PC-9 (cell line): ENCODE results near the gene HEBP1. TPM values are rescaled to one million over a fixed set of nuclear protein-coding genes. Genes with fewer than 3 reads are reported as not detected.
A peak's percentile ranks its signal among the peaks of the same experiment; 100 is the strongest.

Source experiments
- BruUV-seq: library from RNA; stranded (reverse); fragments of 400-500 nt; replicated peaks from 2 replicates; lab custom pipeline; 2021; lab: Mats Ljungman, UMichigan
- CTCF ChIA-PET: fragments of 300-600 bp; sonication (Branson Sonifier 250); formaldehyde crosslinking; loops from one replicate; lab custom pipeline; 2022; ENCODE audit warnings: antibody characterized with exemption; lab: Charles Lee
- POLR2A ChIA-PET: fragments of 300-600 bp; sonication (Branson Sonifier 250); formaldehyde crosslinking; loops from one replicate; lab custom pipeline; 2022; ENCODE audit warnings: antibody characterized with exemption; ENCODE audit not compliant: unreplicated experiment; lab: Charles Lee
- DNase-seq, 2 experiments: peaks; one replicate each; pipeline versions ENCODE4 v3.0.0 to v3.0.0-alpha.2; 2015 to 2022; ENCODE audit warnings: mixed read lengths in 1 of 2
- H2AFZ ChIP-seq: fragments of 200-600 bp; sonication (generic); 2 replicates; pipeline ENCODE4 v1.8.1; 2017; ENCODE audit warnings: antibody characterized with exemption
- H3F3A ChIP-seq: fragments of 200-600 bp; sonication (generic); 2 replicates; pipeline ENCODE4 v1.8.1; 2017; ENCODE audit warnings: antibody characterized with exemption, mild to moderate bottlenecking, low read depth; ENCODE audit not compliant: insufficient read depth
- H3K27ac ChIP-seq: fragments of 200-600 bp; sonication (generic); 2 replicates; pipeline ENCODE4 v1.6.1; 2016; ENCODE audit warnings: mixed run types
- H3K27me3 ChIP-seq: fragments of 200-600 bp; sonication (generic); 2 replicates; pipeline ENCODE4 v1.6.1; 2016; ENCODE audit warnings: low read depth, mixed run types; ENCODE audit not compliant: insufficient read depth
- H3K36me3 ChIP-seq: fragments of 200-600 bp; sonication (generic); 2 replicates; pipeline ENCODE4 v1.6.1; 2016; ENCODE audit warnings: low read depth, mixed run types
- H3K4me1 ChIP-seq: fragments of 200-600 bp; sonication (generic); replicated peaks from 2 replicates; pipeline ENCODE4 v1.6.1; 2016; ENCODE audit warnings: mixed run types; ENCODE audit not compliant: insufficient read depth
- H3K4me2 ChIP-seq: fragments of 200-600 bp; sonication (generic); 2 replicates; pipeline ENCODE4 v1.6.1; 2017; ENCODE audit warnings: mixed run types
- H3K4me3 ChIP-seq: fragments of 200-600 bp; sonication (generic); 2 replicates; pipeline ENCODE4 v1.6.1; 2016; ENCODE audit warnings: mixed run types
- H3K79me2 ChIP-seq: fragments of 200-600 bp; sonication (generic); 2 replicates; pipeline ENCODE4 v1.6.1; 2017; ENCODE audit warnings: low read depth, mixed run types
- H3K9me2 ChIP-seq: fragments of 200-600 bp; sonication (generic); 2 replicates; pipeline ENCODE4 v1.8.1; 2017; ENCODE audit warnings: mild to moderate bottlenecking; ENCODE audit not compliant: insufficient read depth
- H3K9me3 ChIP-seq: fragments of 200-600 bp; sonication (generic); 2 replicates; pipeline ENCODE4 v1.8.1; 2016; ENCODE audit warnings: low read depth; ENCODE audit not compliant: insufficient read depth
- H4K20me1 ChIP-seq: fragments of 200-600 bp; sonication (generic); 2 replicates; pipeline ENCODE4 v1.8.1; 2017; ENCODE audit not compliant: insufficient read depth
- CTCF ChIP-seq: fragments of 200-600 bp; sonication (generic); conservative IDR thresholded peaks from 2 replicates; pipeline ENCODE4 v1.6.1; 2017; ENCODE audit warnings: mixed run types, antibody characterized with exemption, mild to moderate bottlenecking, moderate library complexity
- EZH2 ChIP-seq: fragments of 200-600 bp; sonication (generic); IDR thresholded peaks from 2 replicates; pipeline ENCODE4 v1.8.0; 2017; ENCODE audit warnings: antibody characterized with exemption, low read depth
- intact Hi-C: fragments of 100-400 bp; cut with micrococcal nuclease; formaldehyde crosslinking; loops from one replicate; pipeline ENCODE4 v1.10.0; 2022; ENCODE audit not compliant: unreplicated experiment
- total RNA-seq: library from RNA; stranded (reverse); gene quantifications from 2 replicates; pipeline ENCODE4 v1.2.3, GENCODE V29; 2021

Gene HEBP1
- total RNA-seq, 1 experiment from 2014 or later = 148 TPM

GRCh38 chr12:12930633-12931219, 69.3 kb downstream of the HEBP1 start:
- 0 out of 2 replicates have a peak, but pooled peaks cover 10% of the 10 kb centered on the region for H3K79me2 ChIP-seq
- TF ChIP-seq EZH2 = no peak
- no peak for TF ChIP-seq CTCF
- intact Hi-C loops = no loop called here
- H3K4me3 ChIP-seq = no peak overlapping the region
- H3K9me2 ChIP-seq = no peaks in the 10 kb centered on the region
- DNase-seq = no peak
- BruUV-seq = no TSS peak
- ChIA-PET CTCF (no interaction called here), POLR2A (no interaction called here)
- no peaks in the 10 kb centered on the region for H3K36me3 ChIP-seq
- no peak overlapping the region for H3K4me2 ChIP-seq
- no peaks in the 10 kb centered on the region for H3K27me3 ChIP-seq
- no peak overlapping the region for H2AFZ ChIP-seq
- no peaks in the 10 kb centered on the region for H4K20me1 ChIP-seq
- no peak overlapping the region for H3K27ac ChIP-seq
- no peaks in the 10 kb centered on the region; the same call in 1 of the 2 replicates for H3F3A ChIP-seq
- H3K4me1 ChIP-seq = no peaks in the 10 kb centered on the region
- H3K9me3 ChIP-seq = no peaks in the 10 kb centered on the region

DNA sequence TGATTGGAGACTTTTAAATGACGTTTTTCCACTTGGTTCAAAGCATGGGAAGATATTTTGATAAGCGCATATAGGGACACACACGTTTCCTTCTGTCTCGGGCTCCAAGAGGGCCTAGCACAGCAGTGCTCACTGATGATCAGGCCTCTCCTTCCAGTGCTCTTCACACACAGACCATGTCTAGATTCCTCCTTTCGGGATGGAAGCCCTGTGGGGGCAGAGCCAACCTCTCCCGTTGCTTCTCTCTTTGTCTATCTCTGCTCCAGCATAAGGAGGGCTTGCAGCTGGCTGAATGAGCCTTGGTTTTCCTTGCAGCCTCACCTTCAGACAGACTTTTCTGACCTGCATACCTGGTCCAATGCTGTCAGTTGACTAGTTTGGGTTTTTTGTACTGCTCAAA, 70.4 kb downstream of the HEBP1 start:
- no peak overlapping the region for H2AFZ ChIP-seq
- no peaks in the 10 kb centered on the region for H3K9me3 ChIP-seq
- 0 out of 2 replicates have a peak, but pooled peaks cover 10% of the 10 kb centered on the region for H3K79me2 ChIP-seq
- H3K4me3 ChIP-seq = no peak overlapping the region
- CTCF ChIA-PET = no interaction called here
- no peak for TF ChIP-seq EZH2
- TF ChIP-seq CTCF = no peak
- no peaks in the 10 kb centered on the region for H4K20me1 ChIP-seq
- H3K36me3 ChIP-seq = no peaks in the 10 kb centered on the region
- no peaks in the 10 kb centered on the region for H3K27me3 ChIP-seq
- no TSS peak for BruUV-seq
- no peak overlapping the region for H3K4me2 ChIP-seq
- POLR2A ChIA-PET = no interaction called here
- DNase-seq = no peak
- no peaks in the 10 kb centered on the region for H3K4me1 ChIP-seq
- no peaks in the 10 kb centered on the region for H3K9me2 ChIP-seq
- intact Hi-C loops = no loop called here
- H3K27ac ChIP-seq = no peak overlapping the region
- no peaks in the 10 kb centered on the region; the same call in 1 of the 2 replicates for H3F3A ChIP-seq

DNA sequence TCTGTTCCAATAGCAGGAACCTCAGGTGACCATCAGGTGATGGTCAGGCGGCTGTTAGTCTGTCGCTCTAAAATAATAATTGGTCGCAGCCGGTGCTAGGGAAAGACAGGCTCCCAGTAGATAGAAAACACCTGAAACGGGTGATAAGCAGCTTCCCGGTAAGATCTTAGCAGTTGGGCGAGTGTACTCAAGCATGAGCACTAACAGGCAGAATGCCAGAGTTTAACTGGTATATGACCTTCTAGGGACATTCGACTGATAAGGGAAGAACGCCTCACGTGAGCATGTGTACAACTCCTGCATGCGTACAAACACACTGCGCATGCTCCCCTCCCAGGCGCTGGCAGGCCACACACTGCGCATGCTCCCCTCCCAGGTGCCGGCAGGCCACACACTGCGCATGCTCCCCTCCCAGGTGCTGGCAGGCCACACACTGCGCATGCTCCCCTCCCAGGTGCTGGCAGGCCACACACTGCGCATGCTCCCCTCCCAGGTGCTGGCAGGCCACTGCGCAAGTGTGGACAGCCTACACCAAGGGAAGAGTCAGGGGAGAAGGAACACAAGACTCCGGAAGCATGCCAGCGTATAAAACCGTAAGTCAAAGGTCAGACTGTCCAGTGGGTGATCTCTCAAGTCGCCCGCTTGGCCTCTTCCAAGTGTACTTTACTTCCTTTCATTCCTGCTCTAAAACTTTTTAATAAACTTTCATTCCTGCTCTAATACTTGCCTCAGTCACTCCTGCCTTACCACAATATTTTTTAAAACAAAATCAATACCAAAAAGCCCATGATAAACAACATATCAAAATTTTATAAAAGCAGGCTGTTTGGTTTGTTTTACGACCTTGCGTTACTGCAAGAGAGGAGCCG, 72.6 kb downstream of the HEBP1 start:
- BruUV-seq = no TSS peak
- peak; percentile 55 to 94 for DNase-seq
- H3K9me2 ChIP-seq = no peaks in the 10 kb centered on the region
- H3K27ac ChIP-seq = peak overlapping the region; percentile 32
- H2AFZ ChIP-seq = 0 out of 2 replicates have a peak overlapping the region, but pooled peaks have one; percentile 64
- intact Hi-C loops = no loop called here
- H3F3A ChIP-seq = no peaks in the 10 kb centered on the region; the same call in 1 of the 2 replicates
- ChIA-PET POLR2A (no interaction called here), CTCF (no interaction called here)
- no peaks in the 10 kb centered on the region for H3K27me3 ChIP-seq
- H3K9me3 ChIP-seq = no peaks in the 10 kb centered on the region
- peak overlapping the region; percentile 48 for H3K4me3 ChIP-seq
- no peaks in the 10 kb centered on the region for H3K36me3 ChIP-seq
- TF ChIP-seq CTCF (no peak), EZH2 (no peak)
- H4K20me1 ChIP-seq = no peaks in the 10 kb centered on the region
- H3K79me2 ChIP-seq = 0 out of 2 replicates have a peak, but pooled peaks cover 10% of the 10 kb centered on the region
- no peaks in the 10 kb centered on the region for H3K4me1 ChIP-seq
- H3K4me2 ChIP-seq = peak overlapping the region; percentile 62
